Aorta (tissue), 5 donors: ENCODE data around the gene SRC. TPM values are rescaled to one million over a fixed set of nuclear protein-coding genes. Genes with fewer than 3 reads are reported as not detected.

Experiments used
- ATAC-seq: fragments of 200-7000 bp; cut with Tn5 transposase; one replicate; pipeline ENCODE4 v1.9.1; 2022; ENCODE audit warnings: moderate library complexity; ENCODE audit not compliant: low FRiP score
- DNase-seq, 2 donors: peaks; one replicate each; pipeline ENCODE4 v3.0.0-alpha.2; 2020
- H3K27ac ChIP-seq, 2 donors: one replicate each; pipeline ENCODE4 v1.5.1; 2013; ENCODE audit warnings: low read length in 2 of 2, mild to moderate bottlenecking in 2 of 2, moderate library complexity in 2 of 2, control low read depth in 1 of 2, inconsistent platforms in 1 of 2, low read depth in 1 of 2
- H3K27me3 ChIP-seq, 2 donors: one replicate each; pipeline ENCODE4 v1.6.1; 2013; ENCODE audit warnings: control low read depth in 1 of 2, low read length in 1 of 2, mild to moderate bottlenecking in 1 of 2, moderate library complexity in 1 of 2; ENCODE audit not compliant: insufficient read depth in 2 of 2, control insufficient read depth in 1 of 2
- H3K36me3 ChIP-seq, 2 donors: one replicate each; pipeline ENCODE4 v1.6.1; 2013; ENCODE audit warnings: control low read depth in 1 of 2, low read length in 1 of 2, mild to moderate bottlenecking in 1 of 2; ENCODE audit not compliant: insufficient read depth in 2 of 2, control insufficient read depth in 1 of 2
- H3K4me1 ChIP-seq, 2 donors: one replicate each; pipeline ENCODE4 v1.6.1; 2013; ENCODE audit warnings: low read length in 2 of 2, control low read depth in 1 of 2, mild to moderate bottlenecking in 1 of 2, moderate library complexity in 1 of 2; ENCODE audit not compliant: insufficient read depth in 2 of 2, control insufficient read depth in 1 of 2
- H3K4me3 ChIP-seq, 2 donors: one replicate each; pipeline ENCODE4 v1.5.1; 2013; ENCODE audit warnings: low read length in 2 of 2, control low read depth in 1 of 2, mild to moderate bottlenecking in 1 of 2
- H3K9me3 ChIP-seq: one replicate; pipeline ENCODE4 v1.6.1; 2013; ENCODE audit warnings: mild to moderate bottlenecking, low read length; ENCODE audit not compliant: control insufficient read depth
- WGBS, 2 donors: extraction: QIAGEN DNeasy Blood & Tissue Kit; methylation state at CpG; one replicate each; pipeline ENCODE4 v1.1.7; 2013; 5-methylcytosine and 5-hydroxymethylcytosine counted together
- intact Hi-C, 2 donors: fragments of 100-400 bp; cut with DNase I; formaldehyde crosslinking; loops; one replicate each; pipeline versions ENCODE4 v1.14.2 to v1.15.0; 2022
- polyA plus RNA-seq, 2 donors: library from polyadenylated mRNA; stranded (reverse); fragments of 200-250 nt; gene quantifications; one replicate each; pipeline ENCODE4 v1.2.3, GENCODE V29; 2013
- total RNA-seq, 2 donors: library from RNA; stranded (reverse); fragmentation: NEBNext Ultra II Directional; extraction: Animal tissue kit (Norgen Biotek cat#: 25700); gene quantifications; one replicate each; pipeline ENCODE4 v1.2.1, GENCODE V29; 2021
- donor health status: healthy with polysubstance abuse.
- donor health status: Bipolar disorder and iron deficiency.
- donor health status: DM: no; HTN: no; CAD: no.
- donor health status: DM: no; HTN: no; CAD: no.
- donor health status: DM: yes; HTN: yes; CAD: no.

Gene SRC
- total and polyA plus RNA-seq, 4 donors = 16.7 to 72.4 (median 41.2) TPM

- 8 to 10% methylated on average over 2 of the region's 2 CpGs for WGBS, 2 donors
- peaks cover 0 to 5% of the 10 kb centered on the region in 2 donors for H3K36me3 ChIP-seq
- H3K4me1 ChIP-seq = peaks cover 0 to 5% of the 10 kb centered on the region in 2 donors
- H3K27ac ChIP-seq = peak overlapping the region in 1 of 2 donors; percentile 83
- no peak overlapping the region for H3K4me3 ChIP-seq
- ATAC-seq = no peak
- no peaks in the 10 kb centered on the region for H3K9me3 ChIP-seq
- DNase-seq = no peak
- no peaks in the 10 kb centered on the region for H3K27me3 ChIP-seq
- intact Hi-C loops = no loop called here
Measured at GRCh38 chr20:37302981-37303380, 43.0 kb upstream of the SRC start.

GRCh38 chr20:37303637-37304036, 42.3 kb upstream of the SRC start:
- intact Hi-C loops = no loop called here
- H3K27me3 ChIP-seq = no peaks in the 10 kb centered on the region
- peak overlapping the region; percentile 69 to 84 for H3K27ac ChIP-seq
- H3K4me1 ChIP-seq = peaks cover 0 to 5% of the 10 kb centered on the region in 2 donors
- no peak overlapping the region for H3K4me3 ChIP-seq
- WGBS, 2 donors = 83 to 87% methylated on average over 4 of the region's 4 CpGs
- H3K36me3 ChIP-seq = peaks cover 0 to 5% of the 10 kb centered on the region in 2 donors
- ATAC-seq = no peak
- no peaks in the 10 kb centered on the region for H3K9me3 ChIP-seq
- no peak for DNase-seq

DNA sequence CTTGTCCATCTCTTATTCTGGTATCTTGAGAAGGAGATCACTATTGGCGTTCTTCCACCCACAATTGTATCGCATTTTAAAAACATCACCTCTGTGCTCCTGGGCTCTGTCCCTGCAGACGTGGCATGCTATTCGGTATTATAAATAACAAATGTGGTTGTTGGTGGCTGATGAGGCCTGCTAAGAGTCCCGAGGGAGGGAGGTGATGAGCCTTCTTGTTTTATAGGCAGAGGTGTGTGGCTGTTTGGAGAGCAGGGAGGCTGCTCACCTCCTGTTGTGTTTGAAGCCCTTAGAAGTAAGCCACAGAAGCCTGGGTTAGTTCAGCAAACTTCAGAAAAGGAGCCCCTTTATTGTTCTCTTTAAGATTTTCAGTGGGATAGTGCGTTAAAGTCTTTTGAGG, 40.9 kb upstream of the SRC start:
- Histone ChIP-seq H3K36me3 (peaks cover 0 to 5% of the 10 kb centered on the region in 2 donors), H3K27me3 (no peaks in the 10 kb centered on the region), H3K9me3 (no peaks in the 10 kb centered on the region), H3K4me1 (no peaks in the 10 kb centered on the region), H3K27ac (peak overlapping the region; percentile 73 to 84), H3K4me3 (no peak overlapping the region)
- 22 to 34% methylated on average over 6 of the region's 6 CpGs for WGBS, 2 donors
- DNase-seq (no peak), ATAC-seq (no peak)
- intact Hi-C loops = no loop called here

GRCh38 chr20:37305839-37306238, 40.1 kb upstream of the SRC start:
- Histone ChIP-seq H3K27me3 (no peaks in the 10 kb centered on the region), H3K9me3 (no peaks in the 10 kb centered on the region), H3K4me3 (no peak overlapping the region), H3K36me3 (peaks cover 0 to 5% of the 10 kb centered on the region in 2 donors), H3K27ac (peak overlapping the region; percentile 54 to 73), H3K4me1 (no peaks in the 10 kb centered on the region)
- 15 to 27% methylated on average over 3 of the region's 3 CpGs for WGBS, 2 donors
- intact Hi-C loops = no loop called here
- ATAC-seq = no peak
- no peak for DNase-seq

DNA sequence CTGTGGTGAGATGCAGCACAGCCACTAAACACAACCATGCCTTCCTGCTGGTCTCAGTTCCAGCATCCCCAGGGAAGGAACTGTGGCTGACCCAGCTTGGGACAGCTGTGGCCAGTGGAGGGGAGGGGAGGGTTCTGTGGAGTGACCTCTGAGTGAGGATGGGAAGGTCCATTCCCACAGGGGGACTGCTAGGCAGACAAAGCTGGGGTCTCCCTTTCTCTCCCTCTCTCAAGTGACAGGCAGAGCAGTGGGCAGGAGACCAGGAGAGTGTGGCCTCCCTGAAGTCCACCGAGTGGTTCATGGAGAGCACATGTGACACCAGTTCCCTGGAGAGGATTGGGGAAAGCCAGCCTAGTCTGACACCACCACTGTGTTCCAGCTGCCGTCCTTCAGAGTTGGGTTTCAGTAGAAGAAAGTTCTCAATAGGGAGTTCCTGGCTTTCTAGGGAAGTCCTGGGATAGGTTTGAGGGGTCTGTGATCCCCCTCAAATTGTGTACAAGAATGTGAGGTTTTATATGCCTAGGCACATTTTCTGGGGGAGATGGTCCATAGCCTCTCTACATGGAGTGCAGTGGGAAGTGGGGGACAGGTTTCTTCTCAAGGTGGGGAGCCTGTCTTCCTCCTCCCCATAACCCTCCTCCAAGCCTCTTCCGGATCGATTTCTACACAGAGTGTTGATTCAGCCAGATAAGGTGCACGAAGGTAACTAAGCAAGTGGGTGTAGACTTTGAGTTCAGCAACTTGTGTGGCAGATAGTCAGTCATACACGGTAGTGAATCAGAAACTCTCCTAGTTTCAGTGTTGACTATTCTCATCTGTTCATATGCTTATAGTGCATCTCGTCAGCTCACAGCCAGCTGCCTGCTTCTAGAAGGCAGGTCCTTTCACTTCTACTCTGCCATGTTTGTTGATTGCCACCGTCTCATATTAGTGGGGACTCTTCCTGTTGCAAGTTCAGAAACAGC, 37.6 kb upstream of the SRC start:
- intact Hi-C loops = no loop called here
- H3K4me1 ChIP-seq = no peaks in the 10 kb centered on the region
- no peak for DNase-seq
- no peaks in the 10 kb centered on the region for H3K27me3 ChIP-seq
- H3K9me3 ChIP-seq = no peaks in the 10 kb centered on the region
- H3K27ac ChIP-seq = peak overlapping the region in 1 of 2 donors; percentile 5
- no peak for ATAC-seq
- peaks cover 0 to 2% of the 10 kb centered on the region in 2 donors for H3K36me3 ChIP-seq
- no peak overlapping the region for H3K4me3 ChIP-seq
- WGBS, 2 donors = 75% methylated on average over 8 of the region's 8 CpGs

GRCh38 chr20:37309290-37309689, 36.6 kb upstream of the SRC start:
- Histone ChIP-seq H3K9me3 (no peaks in the 10 kb centered on the region), H3K4me1 (no peaks in the 10 kb centered on the region), H3K27ac (no peak overlapping the region), H3K36me3 (peaks cover 0 to 2% of the 10 kb centered on the region in 2 donors), H3K4me3 (no peak overlapping the region), H3K27me3 (no peaks in the 10 kb centered on the region)
- intact Hi-C loops = no loop called here
- no peak for ATAC-seq
- 94% methylated on average over 6 of the region's 6 CpGs for WGBS, 2 donors
- no peak for DNase-seq

DNA sequence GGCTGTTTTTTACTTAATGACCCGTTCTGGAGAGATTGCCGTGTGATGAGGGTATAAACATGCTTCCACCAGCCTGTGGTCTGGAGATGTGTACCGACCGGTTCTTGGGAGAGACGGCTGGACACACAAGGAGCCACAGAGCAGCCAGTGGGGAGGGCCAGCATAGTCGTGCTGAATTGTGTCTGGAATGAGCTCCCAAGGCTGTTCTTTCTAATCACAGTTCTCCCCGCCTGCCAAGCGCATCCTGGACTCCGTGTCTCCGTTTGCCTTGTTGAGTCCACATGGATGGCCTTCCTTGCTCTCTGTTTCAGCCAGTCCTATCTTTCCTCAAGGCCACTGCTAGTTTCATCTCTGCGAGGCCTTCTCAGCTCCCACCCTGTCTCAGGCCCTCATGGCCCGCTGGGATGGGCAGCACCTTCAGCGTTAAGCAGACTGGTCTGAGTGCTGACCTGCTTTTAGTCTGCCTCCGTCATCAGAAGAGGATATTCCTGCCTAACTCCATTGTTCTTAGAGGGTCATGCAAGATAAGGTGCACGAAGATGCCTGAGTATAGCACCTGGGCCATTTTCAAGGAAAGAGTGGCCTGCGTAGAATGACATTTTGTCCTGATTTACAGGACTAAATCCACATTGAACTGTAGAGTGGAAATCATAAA, 35.9 kb upstream of the SRC start:
- no peak for ATAC-seq
- Histone ChIP-seq H3K4me1 (no peaks in the 10 kb centered on the region), H3K27me3 (no peaks in the 10 kb centered on the region), H3K9me3 (no peaks in the 10 kb centered on the region), H3K36me3 (peaks cover 0 to 2% of the 10 kb centered on the region in 2 donors), H3K27ac (no peak overlapping the region), H3K4me3 (no peak overlapping the region)
- intact Hi-C loops = no loop called here
- no peak for DNase-seq
- WGBS, 2 donors = 80% methylated on average over 16 of the region's 16 CpGs

- H3K27ac ChIP-seq = no peak overlapping the region
- ATAC-seq = no peak
- no peak overlapping the region for H3K4me3 ChIP-seq
- no peaks in the 10 kb centered on the region for H3K9me3 ChIP-seq
- WGBS, 2 donors = 84 to 89% methylated on average over 11 of the region's 11 CpGs
- intact Hi-C loops = no loop called here
- no peak for DNase-seq
- peaks cover 0 to 2% of the 10 kb centered on the region in 2 donors for H3K36me3 ChIP-seq
- no peaks in the 10 kb centered on the region for H3K4me1 ChIP-seq
- no peaks in the 10 kb centered on the region for H3K27me3 ChIP-seq
Measured at GRCh38 chr20:37310951-37311350, 35.0 kb upstream of the SRC start.
